ENCODE data around the gene IFI27L1. TPM values are rescaled to one million over a fixed set of nuclear protein-coding genes. Genes with fewer than 3 reads are reported as not detected.

The IFI27L1 gene
- total RNA-seq, 4 donors from 2014 or later, result 3.3 to 13.3 (median 7.2) TPM

GRCh38 chr14:94144765-94145164, 63.7 kb downstream of the IFI27L1 start:
- no peak for TF ChIP-seq CTCF (IDR thresholded peaks at IDR 0.05; ENCODE audit: low read depth)

- no peak for TF ChIP-seq CTCF (IDR thresholded peaks at IDR 0.05; ENCODE audit: low read depth)
Measured at GRCh38 chr14:94145902-94146527, 64.9 kb downstream of the IFI27L1 start.

Other genes starting within 250 kb of the IFI27L1 start
- gene FAM181A, start 154.0 kb upstream of the IFI27L1 start, total RNA-seq, result not detected
- under 1 TPM in 1 of 4 donors, not detected in 3; 0.34 TPM for gene ASB2, start 104.7 kb upstream of the IFI27L1 start, total RNA-seq
- gene CCDC197, start 84.0 kb upstream of the IFI27L1 start, total RNA-seq, result not detected
- gene OTUB2, start 55.0 kb upstream of the IFI27L1 start, total RNA-seq, result 1 to 10 TPM in 1 of 4 donors, under 1 TPM in 3; 0.22 to 3.9 (median 0.43) TPM
- gene DDX24, start 108 bp upstream of the IFI27L1 start, total RNA-seq, result 100 to 1,000 TPM; 119 to 133 (median 126) TPM
- 100 to 1,000 TPM; 133 to 455 (median 216) TPM for gene IFI27, start 29.4 kb downstream of the IFI27L1 start, total RNA-seq
- 100 to 1,000 TPM in 1 of 4 donors, 10 to 100 TPM in 3; 20.7 to 102 (median 85.3) TPM for gene IFI27L2, start 48.3 kb downstream of the IFI27L1 start, total RNA-seq
- 1 to 10 TPM in 2 of 4 donors, under 1 TPM in 2; 0.33 to 3.4 (median 0.85) TPM for gene PPP4R4, start 93.0 kb downstream of the IFI27L1 start, total RNA-seq
- not detected for gene SERPINA10, start 212.0 kb downstream of the IFI27L1 start, total RNA-seq
- not detected for gene SERPINA6, start 242.0 kb downstream of the IFI27L1 start, total RNA-seq